Upper lobe of left lung (tissue), 4 donors: ENCODE results near the gene SULF2.

Source experiments
- POLR2AphosphoS5 ChIP-seq, 2 donors: sonication (generic); formaldehyde crosslinking; IDR thresholded peaks; one replicate each; pipeline ENCODE4 v1.5.1; 2017; ENCODE audit warnings: antibody characterized with exemption in 2 of 2
- TF ChIP-seq, protein P1 (sequence below), 6 experiments: fragments of 450-650 bp in 4 of 6; fragments of 200-600 bp in 2 of 6; sonication (generic) in 2 of 6; IDR thresholded peaks; one replicate each; pipeline ENCODE4 v1.5.1; 2016 to 2019; ENCODE audit warnings: antibody characterized with exemption in 6 of 6

DNA sequence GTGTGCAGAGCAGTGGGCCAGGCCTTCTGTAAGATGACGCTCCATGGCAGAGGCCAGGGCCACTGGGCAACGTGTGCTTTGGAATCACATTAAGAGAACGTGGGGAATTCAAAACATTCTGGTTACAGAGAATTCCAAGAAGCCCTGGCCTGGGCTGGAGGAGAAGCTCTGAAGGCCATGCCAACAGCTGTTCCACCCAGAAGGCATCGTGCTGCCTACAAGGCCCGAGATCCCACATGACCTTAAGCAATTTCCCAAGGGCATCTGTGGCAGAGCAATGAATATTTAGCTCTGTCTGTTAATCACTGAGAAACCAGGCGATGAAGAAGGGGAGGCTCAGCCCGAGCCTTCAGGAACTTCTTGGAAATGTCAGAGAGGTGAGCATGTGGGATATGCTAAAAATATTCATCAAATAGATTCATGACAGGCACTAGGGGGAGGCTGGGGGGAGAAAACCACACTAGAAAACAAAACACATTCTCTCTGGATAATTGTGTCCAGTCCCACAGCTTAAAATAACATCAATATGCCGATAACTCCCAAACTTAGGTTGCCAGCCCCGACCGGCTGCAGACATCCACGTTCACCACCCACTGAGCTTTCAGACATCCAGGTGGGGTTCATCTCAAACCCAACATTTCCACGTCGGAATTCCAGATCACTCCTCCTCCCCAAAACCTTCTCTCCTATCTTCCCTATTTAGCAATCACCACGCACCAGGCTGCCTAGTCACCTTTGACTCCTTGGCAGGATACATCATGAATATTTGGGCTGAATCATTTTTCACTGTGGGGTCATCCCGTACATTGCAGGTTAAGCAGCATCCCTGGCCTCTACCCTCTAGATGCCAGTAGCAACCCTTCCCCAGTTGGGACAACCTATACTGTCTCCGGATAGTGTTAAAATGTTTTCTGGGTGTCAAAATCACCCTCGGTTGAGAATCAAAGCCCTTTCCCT, 6.6 kb downstream of the SULF2 start:
- TF ChIP-seq, protein P1, sequence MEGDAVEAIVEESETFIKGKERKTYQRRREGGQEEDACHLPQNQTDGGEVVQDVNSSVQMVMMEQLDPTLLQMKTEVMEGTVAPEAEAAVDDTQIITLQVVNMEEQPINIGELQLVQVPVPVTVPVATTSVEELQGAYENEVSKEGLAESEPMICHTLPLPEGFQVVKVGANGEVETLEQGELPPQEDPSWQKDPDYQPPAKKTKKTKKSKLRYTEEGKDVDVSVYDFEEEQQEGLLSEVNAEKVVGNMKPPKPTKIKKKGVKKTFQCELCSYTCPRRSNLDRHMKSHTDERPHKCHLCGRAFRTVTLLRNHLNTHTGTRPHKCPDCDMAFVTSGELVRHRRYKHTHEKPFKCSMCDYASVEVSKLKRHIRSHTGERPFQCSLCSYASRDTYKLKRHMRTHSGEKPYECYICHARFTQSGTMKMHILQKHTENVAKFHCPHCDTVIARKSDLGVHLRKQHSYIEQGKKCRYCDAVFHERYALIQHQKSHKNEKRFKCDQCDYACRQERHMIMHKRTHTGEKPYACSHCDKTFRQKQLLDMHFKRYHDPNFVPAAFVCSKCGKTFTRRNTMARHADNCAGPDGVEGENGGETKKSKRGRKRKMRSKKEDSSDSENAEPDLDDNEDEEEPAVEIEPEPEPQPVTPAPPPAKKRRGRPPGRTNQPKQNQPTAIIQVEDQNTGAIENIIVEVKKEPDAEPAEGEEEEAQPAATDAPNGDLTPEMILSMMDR (IDR thresholded peaks at IDR 0.05): no peak
- TF ChIP-seq POLR2AphosphoS5 (IDR thresholded peaks at IDR 0.05): no peak
